SK-N-MC (cell line): ENCODE measurements around the gene FEZ2.

ENCODE experiments used
- EZH2 ChIP-seq: fragments of 200-600 bp; sonication (generic); IDR thresholded peaks from one replicate; pipeline ENCODE4 v1.6.1; 2017; ENCODE audit warnings: antibody characterized with exemption
- FOXP2 ChIP-seq: optimal IDR thresholded peaks from 2 replicates; pipeline ENCODE3; 2011; ENCODE audit warnings: mild to moderate bottlenecking, moderate library complexity; ENCODE audit not compliant: insufficient read depth; ENCODE audit errors: extremely low read length, control extremely low read depth
- POLR2AphosphoS5 ChIP-seq: IDR thresholded peaks from 2 replicates; pipeline ENCODE4 v1.6.1; 2012; ENCODE audit warnings: mild to moderate bottlenecking, low read depth, low read length, borderline replicate concordance

GRCh38 chr2:36596397-36596796, 1.6 kb downstream of the FEZ2 start:
- TF ChIP-seq EZH2 (no peak), POLR2AphosphoS5 (no peak), FOXP2 (no peak)
